HG03039 (cell line): ENCODE results near the gene CNOT1.
A peak's percentile ranks its signal among the peaks of the same experiment; 100 is the strongest.

ENCODE experiments used
- ATAC-seq: cut with Tn5 transposase; IDR thresholded peaks from one replicate; pipeline ENCODE4 v1.9.1; 2021; ENCODE audit warnings: mild to moderate bottlenecking, moderate library complexity; ENCODE audit not compliant: unreplicated experiment

The CNOT1 gene

DNA sequence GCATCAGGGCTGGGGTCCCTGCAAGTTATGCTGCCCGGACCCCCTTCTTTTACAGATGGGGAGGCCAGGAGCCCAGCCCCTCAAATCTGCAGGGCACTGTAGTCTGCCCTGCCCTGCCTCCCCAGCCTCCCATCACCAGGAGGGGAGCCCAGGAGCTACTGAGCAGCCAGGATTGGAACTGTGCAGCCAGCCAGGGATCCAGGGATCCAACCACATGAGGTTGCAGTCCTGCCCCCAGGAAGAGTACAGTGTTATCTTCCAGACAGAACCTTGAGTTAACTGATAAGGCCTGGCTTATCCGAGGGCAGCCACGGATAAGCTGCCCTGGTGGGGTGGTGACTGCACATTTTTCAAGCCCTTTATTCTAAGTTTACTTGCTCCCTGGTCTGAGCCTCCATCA lies 141.1 kb downstream of the CNOT1 start:
- ATAC-seq, result no peak

GRCh38 chr16:58487566-58488351 lies 141.9 kb downstream of the CNOT1 start:
- peak; percentile 64 for ATAC-seq

DNA sequence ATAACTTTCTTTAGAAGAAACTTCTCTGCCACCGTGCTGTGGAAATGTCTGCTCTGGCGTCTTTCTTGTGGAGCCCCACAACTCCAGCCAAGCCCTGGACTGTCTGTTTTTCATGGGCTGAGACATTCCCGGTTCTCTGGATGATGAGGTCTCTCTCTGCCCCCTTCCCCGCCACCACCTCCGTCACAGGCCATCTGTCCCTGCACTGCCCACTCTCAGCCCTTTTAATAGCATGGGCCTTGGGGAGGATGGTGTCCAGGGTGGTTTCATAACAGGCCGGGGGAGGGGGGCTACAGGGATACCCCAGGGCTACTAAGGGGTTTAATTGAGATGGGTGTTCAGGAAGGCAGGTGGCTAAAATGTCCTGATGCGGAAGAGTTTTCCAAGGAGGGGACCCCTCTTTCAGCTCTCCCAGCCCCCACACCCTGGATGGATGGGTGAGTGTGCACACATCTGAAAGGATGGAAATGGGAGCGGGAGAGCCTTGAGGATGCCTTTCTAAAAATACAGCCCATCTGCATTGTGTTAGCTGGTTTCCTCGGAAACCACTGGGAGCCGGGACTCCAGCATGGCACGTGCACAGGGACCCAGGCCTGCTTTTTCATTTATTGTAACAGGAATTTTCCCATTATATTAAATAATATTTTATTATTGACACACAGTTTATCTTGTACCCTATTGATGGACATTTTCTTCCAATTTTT lies 144.3 kb downstream of the CNOT1 start:
- no peak for ATAC-seq

- ATAC-seq, result no peak
Observed at GRCh38 chr16:58481931-58482330, 147.7 kb downstream of the CNOT1 start.

DNA sequence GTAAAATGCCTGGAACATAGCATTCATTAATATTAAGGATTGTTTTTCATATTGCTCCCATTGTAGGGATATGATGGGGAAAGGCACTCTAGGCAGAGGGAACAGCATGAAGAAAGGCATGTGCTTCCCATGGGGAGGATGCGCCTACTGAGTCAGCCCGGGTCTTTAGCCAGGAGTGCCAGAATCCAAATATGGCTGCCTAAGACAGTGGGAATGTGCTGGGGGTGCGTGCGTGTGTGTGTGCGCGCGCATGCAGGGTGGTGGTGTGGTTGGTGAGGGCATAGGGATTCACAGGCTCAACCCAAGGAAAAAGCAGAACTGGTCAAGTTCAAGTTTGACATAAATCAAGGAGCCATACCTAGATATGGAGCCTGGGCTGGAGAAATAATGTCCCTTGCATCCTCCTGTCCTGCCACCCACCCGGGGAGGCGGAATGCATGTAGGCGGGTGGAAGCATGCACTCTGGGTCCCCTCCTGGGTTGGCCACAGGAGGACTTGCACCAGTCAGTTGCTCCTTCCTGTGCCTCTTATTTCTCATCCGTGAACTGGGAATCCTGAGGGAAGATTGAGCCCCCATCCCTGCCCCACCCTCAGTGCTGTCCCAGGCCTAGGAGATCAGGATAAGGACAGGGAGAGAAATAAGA lies 148.3 kb downstream of the CNOT1 start:
- ATAC-seq, result no peak

DNA sequence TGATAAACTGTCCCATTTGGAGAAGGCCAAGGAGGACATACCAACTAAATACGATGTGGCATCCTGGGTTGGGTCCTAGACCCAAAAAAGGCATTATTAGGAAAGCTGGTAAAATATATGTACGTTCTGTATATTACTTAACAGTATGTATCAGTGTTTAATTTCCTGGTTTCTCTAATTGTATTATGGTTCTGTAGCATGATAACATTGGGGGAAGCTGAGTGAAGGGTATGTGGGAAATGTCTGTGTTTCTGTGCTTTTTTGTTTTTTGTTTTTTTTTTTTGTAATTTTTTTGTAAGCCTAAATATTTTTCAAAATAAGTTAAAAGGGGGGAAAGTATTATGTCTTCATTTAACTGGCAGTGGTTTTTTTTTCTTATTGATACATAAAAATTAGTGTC lies 151.2 kb downstream of the CNOT1 start:
- no peak for ATAC-seq

- ATAC-seq, result no peak
Observed at GRCh38 chr16:58476791-58477190, 152.8 kb downstream of the CNOT1 start.

GRCh38 chr16:58475091-58475619 lies 154.5 kb downstream of the CNOT1 start:
- ATAC-seq, result no peak

DNA sequence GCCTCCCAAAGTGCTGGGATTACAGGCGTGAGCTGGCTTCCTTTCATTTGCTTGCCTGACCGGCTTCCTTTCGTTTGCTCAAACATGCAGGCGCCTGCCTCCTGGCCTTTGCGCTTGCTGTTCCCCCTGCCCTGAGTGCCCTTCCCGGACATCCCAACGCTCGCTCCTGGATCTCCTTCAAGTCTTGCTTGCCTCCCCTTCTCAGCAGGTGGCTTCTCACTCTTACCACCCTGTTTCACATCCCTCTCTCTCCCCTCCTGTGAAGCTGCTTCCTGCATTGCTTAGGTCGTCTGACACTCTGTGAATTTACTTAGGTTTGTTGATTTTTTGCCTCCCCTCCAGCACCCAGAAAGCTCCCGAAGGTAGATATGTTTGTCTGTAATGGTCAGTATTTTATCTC lies 155.3 kb downstream of the CNOT1 start:
- ATAC-seq, result no peak

DNA sequence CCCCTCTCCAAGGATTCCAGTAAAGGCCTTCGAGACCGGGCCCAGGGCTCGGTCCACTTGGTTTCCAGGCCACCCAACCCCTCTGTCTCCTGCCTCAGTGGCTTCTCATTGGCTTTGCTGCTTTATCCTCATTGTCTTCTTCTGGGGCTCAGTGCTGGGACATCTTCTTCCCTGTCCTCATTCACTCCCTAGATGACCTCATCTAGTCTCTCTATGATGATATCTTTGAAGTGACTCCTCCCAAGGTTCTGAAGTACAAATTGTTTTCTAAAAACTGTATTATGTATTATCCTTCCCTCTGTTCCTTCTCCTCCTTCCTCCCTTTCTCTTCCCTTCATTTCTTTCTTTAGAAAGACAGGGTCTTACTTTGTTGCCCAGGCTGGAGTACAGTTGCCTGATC lies 156.8 kb downstream of the CNOT1 start:
- ATAC-seq, result no peak

- ATAC-seq, result no peak
Observed at GRCh38 chr16:58472266-58472665, 157.4 kb downstream of the CNOT1 start.

DNA sequence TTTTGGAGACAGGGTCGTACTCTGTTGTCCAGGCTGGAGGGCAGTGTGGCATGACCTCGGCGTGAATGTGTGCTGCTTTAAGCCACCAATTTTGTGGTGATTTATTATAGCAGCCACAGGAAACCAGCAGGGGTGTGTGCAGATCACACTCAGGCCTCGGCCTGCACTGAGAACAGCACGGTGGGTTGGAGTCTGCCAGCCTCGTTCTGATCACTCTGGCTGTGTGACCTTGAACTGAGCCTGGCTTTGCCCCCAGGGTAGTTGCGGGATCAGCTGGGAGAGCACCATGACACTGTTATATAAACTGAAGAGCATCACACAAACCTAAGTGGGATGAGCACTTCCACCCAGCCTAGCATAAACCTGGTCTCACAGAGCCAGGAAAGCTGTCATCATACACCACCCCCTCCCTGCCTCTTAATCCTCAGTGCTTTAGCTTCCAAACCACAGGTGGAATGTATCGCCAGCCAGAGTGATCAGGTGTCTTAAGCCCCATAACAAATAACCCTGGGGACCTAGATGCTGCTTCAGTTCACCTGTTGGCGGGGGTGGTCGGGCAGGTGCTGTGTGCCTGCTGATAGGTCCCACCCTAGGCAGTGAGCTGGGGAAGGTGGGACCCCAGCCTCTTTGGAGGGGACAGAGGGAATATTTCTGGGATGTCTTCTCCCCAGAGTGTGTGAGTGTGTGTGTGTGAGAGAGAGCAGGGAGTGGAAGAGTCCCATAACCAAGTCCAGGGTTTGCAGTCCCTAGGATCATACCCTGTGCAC lies 158.2 kb downstream of the CNOT1 start:
- ATAC-seq, result no peak
